Mesenchymal stem cell (in vitro differentiated cells and primary cell): ENCODE data around the gene PCSK6.
A peak's percentile ranks its signal among the peaks of the same experiment; 100 is the strongest.

ENCODE experiments used
- DNase-seq: peaks from one replicate; pipeline ENCODE4 v3.0.0-alpha.2; 2013
- H2AFZ ChIP-seq: one replicate; pipeline ENCODE4 v1.6.1; 2013; ENCODE audit warnings: low read depth, mild to moderate bottlenecking, control low read depth, inconsistent platforms, low read length, moderate library complexity
- H2AK5ac ChIP-seq: 2 replicates; pipeline ENCODE4 v1.6.1; 2013; ENCODE audit warnings: low read length, moderate library complexity, mild to moderate bottlenecking, inconsistent platforms; ENCODE audit not compliant: severe bottlenecking
- H2BK120ac ChIP-seq: one replicate; pipeline ENCODE4 v1.6.1; 2013; ENCODE audit warnings: low read depth, mild to moderate bottlenecking, inconsistent platforms, low read length, moderate library complexity
- H2BK12ac ChIP-seq, 2 experiments: one replicate each; pipeline ENCODE4 v1.6.1; 2013; ENCODE audit warnings: inconsistent platforms in 2 of 2, low read length in 2 of 2, mild to moderate bottlenecking in 2 of 2, moderate library complexity in 2 of 2, control low read depth in 1 of 2
- H2BK15ac ChIP-seq: one replicate; pipeline ENCODE4 v1.6.1; 2013; ENCODE audit warnings: mild to moderate bottlenecking, low read depth, inconsistent platforms; ENCODE audit not compliant: poor library complexity, severe bottlenecking
- H2BK5ac ChIP-seq: 2 replicates; pipeline ENCODE4 v1.6.1; 2013; ENCODE audit warnings: low read depth, mild to moderate bottlenecking, low read length, control low read depth, inconsistent platforms; ENCODE audit not compliant: poor library complexity, severe bottlenecking
- H3K14ac ChIP-seq, 2 experiments: one replicate each; pipeline ENCODE4 v1.6.1; 2013; ENCODE audit warnings: inconsistent platforms in 2 of 2, low read length in 2 of 2, control low read depth in 1 of 2, mild to moderate bottlenecking in 1 of 2, moderate library complexity in 1 of 2
- H3K18ac ChIP-seq, 2 experiments: one replicate each; pipeline ENCODE4 v1.6.1; 2013; ENCODE audit warnings: inconsistent platforms in 2 of 2, low read length in 2 of 2, control low read depth in 1 of 2, low read depth in 1 of 2, mild to moderate bottlenecking in 1 of 2
- H3K23ac ChIP-seq, 2 experiments: one replicate each; pipeline ENCODE4 v1.6.1; 2013; ENCODE audit warnings: inconsistent platforms in 2 of 2, low read length in 2 of 2, mild to moderate bottlenecking in 2 of 2, moderate library complexity in 2 of 2, control low read depth in 1 of 2
- H3K27ac ChIP-seq: 2 replicates; pipeline ENCODE4 v1.5.1; 2013; ENCODE audit warnings: mild to moderate bottlenecking, moderate library complexity, low read length, control low read depth, inconsistent platforms; ENCODE audit not compliant: poor library complexity, severe bottlenecking
- H3K27me3 ChIP-seq, 2 experiments: 2 replicates each; pipeline versions ENCODE4 v1.6.1 to v1.7.0; 2013; ENCODE audit warnings: low read length in 2 of 2, mild to moderate bottlenecking in 2 of 2, moderate library complexity in 2 of 2, control low read depth in 1 of 2, inconsistent platforms in 1 of 2; ENCODE audit not compliant: control insufficient read depth in 1 of 2, insufficient read depth in 1 of 2
- H3K36me3 ChIP-seq, 2 experiments: 2 replicates each; pipeline versions ENCODE4 v1.6.1 to v1.7.0; 2013; ENCODE audit warnings: low read length in 2 of 2, control low read depth in 1 of 2, inconsistent platforms in 1 of 2, low read depth in 1 of 2, mild to moderate bottlenecking in 1 of 2; ENCODE audit not compliant: insufficient read depth in 2 of 2, control insufficient read depth in 1 of 2
- H3K4ac ChIP-seq, 2 experiments: one replicate each; pipeline ENCODE4 v1.6.1; 2013; ENCODE audit warnings: inconsistent platforms in 2 of 2, low read length in 2 of 2, mild to moderate bottlenecking in 2 of 2, moderate library complexity in 2 of 2, control low read depth in 1 of 2, low read depth in 1 of 2
- H3K4me1 ChIP-seq: 2 replicates; pipeline ENCODE4 v1.6.1; 2013; ENCODE audit warnings: low read depth, low read length, control low read depth; ENCODE audit not compliant: control insufficient read depth, insufficient read depth
- H3K4me2 ChIP-seq: 2 replicates; pipeline ENCODE4 v1.6.1; 2013; ENCODE audit warnings: low read length, mild to moderate bottlenecking, inconsistent platforms; ENCODE audit not compliant: poor library complexity, severe bottlenecking
- H3K4me3 ChIP-seq, 2 experiments: 2 replicates each; pipeline versions ENCODE4 v1.5.1 to v1.7.0; 2013; ENCODE audit warnings: low read length in 2 of 2, mild to moderate bottlenecking in 2 of 2, control low read depth in 1 of 2, low read depth in 1 of 2; ENCODE audit not compliant: insufficient read depth in 1 of 2
- H3K79me1 ChIP-seq: replicated peaks from 2 replicates; pipeline ENCODE4 v1.6.1; 2013; ENCODE audit warnings: mild to moderate bottlenecking, control low read depth, low read length, inconsistent platforms; ENCODE audit not compliant: poor library complexity, severe bottlenecking
- H3K9ac ChIP-seq: 2 replicates; pipeline ENCODE4 v1.7.0; 2013; ENCODE audit warnings: mild to moderate bottlenecking, low read length, moderate library complexity
- H3K9me3 ChIP-seq: 2 replicates; pipeline ENCODE4 v1.7.0; 2013; ENCODE audit warnings: mild to moderate bottlenecking, low read length; ENCODE audit not compliant: control insufficient read depth
- H4K8ac ChIP-seq: one replicate; pipeline ENCODE4 v1.6.1; 2013; ENCODE audit warnings: inconsistent platforms, mild to moderate bottlenecking, low read length, moderate library complexity
- H4K91ac ChIP-seq: one replicate; pipeline ENCODE4 v1.6.1; 2013; ENCODE audit warnings: mild to moderate bottlenecking, low read length, inconsistent platforms
- WGBS: methylation state at CpG from one replicate; pipeline ENCODE4 v1.1.7; 2013; ENCODE audit warnings: mixed read lengths; 5-methylcytosine and 5-hydroxymethylcytosine counted together

Gene PCSK6

DNA sequence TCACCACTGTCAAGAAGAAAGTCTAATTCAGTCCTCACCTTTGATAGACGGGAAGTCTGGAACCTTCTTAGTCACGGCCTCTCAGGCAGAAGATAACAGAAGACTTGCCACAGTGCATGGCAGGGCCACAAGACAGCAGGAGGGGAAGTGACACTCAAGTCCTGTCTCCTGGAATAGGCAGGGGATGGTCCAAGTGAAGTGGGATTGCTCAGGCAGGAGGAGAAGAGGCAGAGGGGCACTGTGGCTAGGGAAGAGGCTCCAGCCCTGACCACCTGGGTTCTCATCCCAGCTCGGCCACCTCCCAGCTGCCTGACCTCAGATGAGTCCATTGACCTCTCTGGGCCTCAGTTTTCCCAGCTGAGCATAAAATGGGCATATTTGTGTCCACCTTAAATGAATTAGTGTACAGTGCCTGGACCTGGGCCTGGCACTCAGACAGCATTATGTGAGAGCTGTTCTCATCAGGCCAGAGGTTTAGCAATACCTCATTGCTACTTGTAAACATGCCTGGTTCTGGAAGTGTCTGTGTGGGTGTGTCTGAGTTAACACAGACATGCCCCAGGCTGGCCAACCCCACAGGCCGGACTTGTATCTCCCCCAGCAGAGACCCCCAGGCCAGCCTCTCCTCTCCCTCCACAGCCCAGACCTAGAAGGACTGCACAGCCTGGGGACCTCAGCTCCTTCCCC is 11.5 kb upstream of the PCSK6 start:
- Histone ChIP-seq H3K14ac (no peak overlapping the region), H3K18ac (no peak overlapping the region), H3K4me3 (no peak overlapping the region), H2BK12ac (no peak overlapping the region), H3K36me3 (no peaks in the 10 kb centered on the region), H3K79me1 (no peaks in the 10 kb centered on the region), H3K9me3 (no peaks in the 10 kb centered on the region), H2BK120ac (no peak overlapping the region), H3K27me3 (peaks cover 20 to 52% of the 10 kb centered on the region in 2 experiments), H3K4me2 (no peak overlapping the region), H3K9ac (no peak overlapping the region), H2BK15ac (no peak overlapping the region), H3K23ac (no peak overlapping the region), H2AFZ (no peak overlapping the region), H2AK5ac (no peak overlapping the region), H4K8ac (peak overlapping the region; percentile 31), H2BK5ac (no peak overlapping the region), H3K4ac (no peak overlapping the region), H3K4me1 (no peaks in the 10 kb centered on the region), H4K91ac (no peak overlapping the region), H3K27ac (no peak overlapping the region)
- DNase-seq = peak; percentile 41
- WGBS = 31% methylated on average over 3 of the region's 4 CpGs

GRCh38 chr15:101499863-101500713 is 10.6 kb upstream of the PCSK6 start:
- Histone ChIP-seq H3K9me3 (no peaks in the 10 kb centered on the region), H3K27ac (no peak overlapping the region), H3K36me3 (no peaks in the 10 kb centered on the region), H2BK12ac (peak overlapping the region in 1 of 2 experiments; percentile 70), H3K27me3 (peaks cover 27 to 60% of the 10 kb centered on the region in 2 experiments), H3K79me1 (no peaks in the 10 kb centered on the region), H2AK5ac (no peak overlapping the region), H4K91ac (no peak overlapping the region), H2BK120ac (no peak overlapping the region), H2BK15ac (no peak overlapping the region), H2BK5ac (no peak overlapping the region), H3K4ac (peak overlapping the region in 1 of 2 experiments; percentile 68), H4K8ac (no peak overlapping the region), H3K4me3 (no peak overlapping the region), H2AFZ (no peak overlapping the region), H3K4me1 (no peaks in the 10 kb centered on the region), H3K9ac (no peak overlapping the region), H3K14ac (peak overlapping the region in 1 of 2 experiments; percentile 78), H3K18ac (no peak overlapping the region), H3K23ac (no peak overlapping the region), H3K4me2 (no peak overlapping the region)
- WGBS = 73% methylated on average over 11 of the region's 11 CpGs
- DNase-seq = no peak

DNA sequence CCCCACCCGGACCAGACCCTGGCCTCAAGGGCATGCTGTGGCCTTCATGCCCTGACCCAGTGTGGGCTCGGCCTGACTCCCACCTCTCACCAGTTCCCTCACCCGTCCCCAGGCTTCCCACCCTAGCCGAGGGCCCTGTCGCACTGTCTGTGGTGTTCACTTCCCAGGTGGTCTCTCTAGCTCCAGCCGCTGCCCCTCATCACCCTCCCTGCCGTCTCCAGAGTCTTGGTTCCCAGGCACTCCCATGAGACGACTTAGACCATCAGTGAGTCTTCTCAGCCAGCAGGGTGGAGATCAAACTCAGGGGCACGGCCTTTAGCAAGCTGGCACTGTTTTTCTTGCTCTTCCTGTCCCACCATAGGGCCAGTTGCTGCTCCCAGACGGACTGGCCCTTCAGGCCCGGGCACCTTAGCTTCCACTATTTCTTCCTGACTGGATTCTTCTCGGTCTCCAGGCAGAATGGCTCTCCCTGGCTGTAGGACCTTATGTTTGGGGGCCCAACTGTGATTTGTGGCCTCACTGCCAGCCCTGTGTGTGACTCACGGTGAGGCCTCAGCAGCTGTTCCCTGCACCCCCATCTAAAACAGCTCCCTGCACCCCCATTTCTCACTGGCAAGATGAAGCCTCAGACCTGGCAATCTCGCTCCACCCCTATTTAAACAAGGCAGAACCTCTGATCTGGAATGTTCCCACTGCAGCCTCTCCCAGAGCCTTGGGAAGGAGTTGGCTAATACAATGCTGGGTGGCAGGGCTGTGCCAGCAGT is 9.4 kb upstream of the PCSK6 start:
- DNase-seq = no peak
- 80% methylated on average over 14 of the region's 14 CpGs for WGBS

More for the DNA sequence above, 9.4 kb upstream of the PCSK6 start:
- H2BK15ac ChIP-seq = no peak overlapping the region
- H4K8ac ChIP-seq = no peak overlapping the region
- H2BK5ac ChIP-seq = no peak overlapping the region
- no peaks in the 10 kb centered on the region for H3K36me3 ChIP-seq
- no peak overlapping the region for H2BK12ac ChIP-seq
- H3K14ac ChIP-seq = no peak overlapping the region
- no peak overlapping the region for H3K4me2 ChIP-seq
- H2AK5ac ChIP-seq = no peak overlapping the region
- H3K27ac ChIP-seq = no peak overlapping the region
- H3K23ac ChIP-seq = no peak overlapping the region
- no peak overlapping the region for H2AFZ ChIP-seq
- H4K91ac ChIP-seq = no peak overlapping the region
- no peak overlapping the region for H3K18ac ChIP-seq
- no peaks in the 10 kb centered on the region for H3K4me1 ChIP-seq
- peaks cover 36 to 59% of the 10 kb centered on the region in 2 experiments for H3K27me3 ChIP-seq
- H3K79me1 ChIP-seq = no peaks in the 10 kb centered on the region
- no peak overlapping the region for H3K4me3 ChIP-seq
- no peaks in the 10 kb centered on the region for H3K9me3 ChIP-seq
- H3K4ac ChIP-seq = no peak overlapping the region
- H3K9ac ChIP-seq = no peak overlapping the region
- H2BK120ac ChIP-seq = no peak overlapping the region
